ENCODE results near the gene ILKAP. TPM values are rescaled to one million over a fixed set of nuclear protein-coding genes. Genes with fewer than 3 reads are reported as not detected.

Gene ILKAP
- total and polyA plus RNA-seq, 2 donors (not counting 1 experiment from before 2014, with no cell fraction given), result 82.5 to 98.6 TPM

DNA sequence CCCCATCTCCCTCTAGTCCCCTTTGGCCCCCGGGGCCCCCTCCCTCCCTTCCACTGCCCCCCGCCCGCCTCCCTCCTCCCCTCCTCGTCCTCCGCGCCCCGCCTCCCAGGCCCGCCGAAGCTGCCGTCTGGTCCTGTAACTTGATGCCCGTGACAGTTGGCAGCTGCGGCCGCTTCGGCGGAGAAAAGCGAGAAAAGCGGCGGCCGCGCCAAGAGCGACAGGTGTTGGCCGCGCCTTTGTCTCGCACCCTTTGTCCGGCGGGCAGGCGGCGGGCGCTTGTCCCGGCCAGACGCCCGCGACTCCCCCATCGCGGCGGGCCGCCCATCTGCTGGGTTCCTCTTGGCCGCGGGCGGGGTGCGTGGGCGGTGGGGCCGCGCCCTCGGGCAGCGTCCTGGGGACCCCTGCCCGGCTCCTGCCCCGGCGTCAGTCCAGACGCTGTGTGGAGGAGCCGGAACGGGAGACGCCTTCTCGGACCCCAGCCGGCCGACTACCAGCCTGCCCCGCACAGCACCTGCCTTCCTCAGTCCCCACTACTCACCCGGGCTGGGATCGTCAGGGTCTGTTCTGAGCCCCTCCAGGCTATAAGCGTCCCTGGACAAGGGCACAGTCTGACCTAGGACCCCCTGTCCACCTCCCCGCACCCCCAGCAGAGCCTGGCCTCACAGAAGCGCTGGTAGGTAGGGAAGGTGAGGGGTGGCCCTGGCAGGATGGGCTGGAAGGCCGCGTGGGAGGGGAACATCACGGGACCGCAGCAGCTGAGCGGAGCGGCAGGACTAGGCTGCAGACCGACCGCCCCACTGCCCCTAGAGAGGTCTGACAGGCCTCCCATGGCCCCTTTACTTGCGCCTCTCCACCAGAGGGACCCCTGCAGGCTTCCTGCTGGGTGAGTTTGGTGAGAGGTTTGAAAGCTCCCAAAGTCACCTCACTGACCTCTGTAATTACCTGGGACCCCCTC, 37.5 kb upstream of the ILKAP start:
- Histone ChIP-seq H3K79me2 (ENCODE audit: control insufficient read depth, insufficient read depth, low read length) (no peaks in the 10 kb centered on the region), H3K27ac (ENCODE audit: low read length in 2 of 2) (no peak overlapping the region), H3K4me2 (replicated peaks; ENCODE audit: low read depth, low read length, poor library complexity, severe bottlenecking) (peak overlapping the region; percentile 95), H4K20me1 (ENCODE audit: control insufficient read depth, insufficient read depth, low read length, poor library complexity, severe bottlenecking) (peaks cover 5% of the 10 kb centered on the region), H3K9ac (ENCODE audit: low read length) (peak overlapping the region; percentile 68), H3K4me3 (ENCODE audit: control extremely low read depth in 1 of 5, extremely low read depth in 1 of 5, insufficient read depth in 1 of 5, low read depth in 2 of 5, low read length in 4 of 5) (peak overlapping the region in 3 of 5 experiments; percentile 53 to 76 (median 67)), H2AFZ (ENCODE audit: insufficient read depth, low read depth, low read length, poor library complexity, severe bottlenecking) (peak overlapping the region; percentile 79), H3K27me3 (replicated peaks in 1 of 4; ENCODE audit: control extremely low read depth in 1 of 4, control insufficient read depth in 3 of 4, insufficient read depth in 4 of 4, low read length in 3 of 4) (peaks cover 0 to 36% (median 11%) of the 10 kb centered on the region in 4 experiments), H3K9me3 (ENCODE audit: control extremely low read depth in 1 of 3, control insufficient read depth in 2 of 3, insufficient read depth in 1 of 3, low read length in 2 of 3) (peaks cover 0 to 17% (median 0%) of the 10 kb centered on the region in 3 donors), H3K36me3 (replicated peaks in 1 of 2; ENCODE audit: control extremely low read depth in 1 of 2, control insufficient read depth in 1 of 2, extremely low read depth in 1 of 2, insufficient read depth in 2 of 2, low read length in 1 of 2) (peaks cover 0 to 3% of the 10 kb centered on the region in 2 experiments), H3K4me1 (ENCODE audit: control insufficient read depth in 2 of 2, insufficient read depth in 2 of 2, low read length in 2 of 2) (peaks cover 14 to 15% of the 10 kb centered on the region in 2 donors)
- Mint-ChIP-seq H3K4me1 (peaks cover 15% of the 10 kb centered on the region), H3K27ac (no peak overlapping the region), H3K4me3 (peak overlapping the region; percentile 94), H3K27me3 (peaks cover 4% of the 10 kb centered on the region), H3K9me3 (ENCODE audit: insufficient read depth) (no peaks in the 10 kb centered on the region)
- TF ChIP-seq, protein P1, sequence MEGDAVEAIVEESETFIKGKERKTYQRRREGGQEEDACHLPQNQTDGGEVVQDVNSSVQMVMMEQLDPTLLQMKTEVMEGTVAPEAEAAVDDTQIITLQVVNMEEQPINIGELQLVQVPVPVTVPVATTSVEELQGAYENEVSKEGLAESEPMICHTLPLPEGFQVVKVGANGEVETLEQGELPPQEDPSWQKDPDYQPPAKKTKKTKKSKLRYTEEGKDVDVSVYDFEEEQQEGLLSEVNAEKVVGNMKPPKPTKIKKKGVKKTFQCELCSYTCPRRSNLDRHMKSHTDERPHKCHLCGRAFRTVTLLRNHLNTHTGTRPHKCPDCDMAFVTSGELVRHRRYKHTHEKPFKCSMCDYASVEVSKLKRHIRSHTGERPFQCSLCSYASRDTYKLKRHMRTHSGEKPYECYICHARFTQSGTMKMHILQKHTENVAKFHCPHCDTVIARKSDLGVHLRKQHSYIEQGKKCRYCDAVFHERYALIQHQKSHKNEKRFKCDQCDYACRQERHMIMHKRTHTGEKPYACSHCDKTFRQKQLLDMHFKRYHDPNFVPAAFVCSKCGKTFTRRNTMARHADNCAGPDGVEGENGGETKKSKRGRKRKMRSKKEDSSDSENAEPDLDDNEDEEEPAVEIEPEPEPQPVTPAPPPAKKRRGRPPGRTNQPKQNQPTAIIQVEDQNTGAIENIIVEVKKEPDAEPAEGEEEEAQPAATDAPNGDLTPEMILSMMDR (IDR thresholded peaks at IDR 0.05), result no peak
- TF ChIP-seq EZH2 (IDR thresholded peaks at IDR 0.05; ENCODE audit: borderline replicate concordance, insufficient read depth, low read depth, low read length, poor library complexity, severe bottlenecking), result no peak
- 9% methylated on average over 63 of the region's 71 CpGs for WGBS (ENCODE audit: insufficient coverage)
- ChIA-PET CTCF (interaction anchor here (1.0 kb wide), 1 partner anchor 22 kb away, joined by 4 read pairs; no protein-coding TSS in a partner anchor), POLR2A (no interaction called here)
- no peak for ATAC-seq (ENCODE audit: low read depth)
- peak; percentile 48 for DNase-seq
- intact Hi-C loops (cut with micrococcal nuclease), result loop anchor here (1.0 kb wide), 2 partner anchors 10 to 48 kb away; no protein-coding TSS in a partner anchor
